Measurements from ENCODE around the gene HAUS6.

DNA sequence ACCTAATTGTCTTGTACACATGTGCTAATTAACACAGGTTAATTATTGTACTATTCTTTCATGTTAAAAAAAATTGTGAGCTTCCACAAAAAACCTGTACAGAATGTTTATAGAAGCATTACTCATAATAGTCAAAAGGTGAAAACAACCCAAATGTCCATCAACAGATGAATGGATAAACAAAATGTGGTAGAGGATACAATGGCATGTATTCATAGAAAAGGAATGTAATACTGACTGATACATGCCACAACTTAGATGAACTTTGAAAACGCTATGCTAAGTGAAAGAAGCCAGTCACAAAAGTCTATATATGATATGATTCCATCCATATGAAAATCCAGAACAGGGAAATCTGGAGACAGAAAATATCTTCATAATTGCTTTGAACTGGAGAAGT, 27.9 kb downstream of the HAUS6 start:
- TF ChIP-seq, protein P1, sequence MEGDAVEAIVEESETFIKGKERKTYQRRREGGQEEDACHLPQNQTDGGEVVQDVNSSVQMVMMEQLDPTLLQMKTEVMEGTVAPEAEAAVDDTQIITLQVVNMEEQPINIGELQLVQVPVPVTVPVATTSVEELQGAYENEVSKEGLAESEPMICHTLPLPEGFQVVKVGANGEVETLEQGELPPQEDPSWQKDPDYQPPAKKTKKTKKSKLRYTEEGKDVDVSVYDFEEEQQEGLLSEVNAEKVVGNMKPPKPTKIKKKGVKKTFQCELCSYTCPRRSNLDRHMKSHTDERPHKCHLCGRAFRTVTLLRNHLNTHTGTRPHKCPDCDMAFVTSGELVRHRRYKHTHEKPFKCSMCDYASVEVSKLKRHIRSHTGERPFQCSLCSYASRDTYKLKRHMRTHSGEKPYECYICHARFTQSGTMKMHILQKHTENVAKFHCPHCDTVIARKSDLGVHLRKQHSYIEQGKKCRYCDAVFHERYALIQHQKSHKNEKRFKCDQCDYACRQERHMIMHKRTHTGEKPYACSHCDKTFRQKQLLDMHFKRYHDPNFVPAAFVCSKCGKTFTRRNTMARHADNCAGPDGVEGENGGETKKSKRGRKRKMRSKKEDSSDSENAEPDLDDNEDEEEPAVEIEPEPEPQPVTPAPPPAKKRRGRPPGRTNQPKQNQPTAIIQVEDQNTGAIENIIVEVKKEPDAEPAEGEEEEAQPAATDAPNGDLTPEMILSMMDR (conservative IDR thresholded peaks at IDR 0.05): no peak
- no peak for TF ChIP-seq ZFX (IDR thresholded peaks at IDR 0.05)
